Fibroblast of lung (primary cell): ENCODE data around the gene GRID2IP. TPM values are rescaled to one million over a fixed set of nuclear protein-coding genes. Genes with fewer than 3 reads are reported as not detected.
"Not testable (repeated sequence)": the region's sequence is repeated elsewhere in the genome, so short reads cannot be mapped to it uniquely, and the experiment has no call there.

Experiments used
- DNase-seq, 2 donors: peaks; one replicate each; pipeline versions ENCODE4 v3.0.0 to v3.0.0-alpha.2; 2010; ENCODE audit warnings: low read depth in 2 of 2
- H2AFZ ChIP-seq: 2 replicates; pipeline ENCODE4 v1.5.1; 2012; ENCODE audit warnings: low read length, control low read depth, inconsistent platforms
- H3K27ac ChIP-seq: 2 replicates; pipeline ENCODE4 v1.5.1; 2011; ENCODE audit warnings: low read length, control low read depth; ENCODE audit not compliant: insufficient read depth
- H3K27me3 ChIP-seq: 2 replicates; pipeline ENCODE4 v1.5.1; 2011; ENCODE audit warnings: mild to moderate bottlenecking, low read length; ENCODE audit not compliant: control insufficient read depth, insufficient read depth
- H3K36me3 ChIP-seq: 2 replicates; pipeline ENCODE4 v1.5.1; 2011; ENCODE audit warnings: low read length; ENCODE audit not compliant: control insufficient read depth, insufficient read depth
- H3K4me1 ChIP-seq: 2 replicates; pipeline ENCODE4 v1.5.1; 2011; ENCODE audit warnings: low read length; ENCODE audit not compliant: control insufficient read depth, insufficient read depth; ENCODE audit errors: extremely low read depth
- H3K4me2 ChIP-seq: 2 replicates; pipeline ENCODE4 v1.5.1; 2011; ENCODE audit warnings: low read length, control low read depth; ENCODE audit not compliant: insufficient read depth; ENCODE audit errors: extremely low read depth
- H3K4me3 ChIP-seq, 4 experiments: fragments of 200-600 bp in 1 of 4; sonication (generic) in 1 of 4; replicated peaks in 1 of 4; 2 replicates each; pipeline ENCODE4 v1.5.1; 2011 to 2016; ENCODE audit warnings: low read length in 4 of 4, low read depth in 3 of 4, mild to moderate bottlenecking in 3 of 4, control low read depth in 2 of 4, inconsistent platforms in 1 of 4, mixed read lengths in 1 of 4; ENCODE audit not compliant: insufficient read depth in 1 of 4; ENCODE audit errors: control extremely low read depth in 1 of 4
- H3K79me2 ChIP-seq: 2 replicates; pipeline ENCODE4 v1.5.1; 2012; ENCODE audit warnings: mild to moderate bottlenecking, low read length, inconsistent platforms; ENCODE audit not compliant: control insufficient read depth, insufficient read depth
- H3K9ac ChIP-seq: 2 replicates; pipeline ENCODE4 v1.5.1; 2011; ENCODE audit warnings: mild to moderate bottlenecking, low read length, control low read depth; ENCODE audit not compliant: insufficient read depth
- H3K9me3 ChIP-seq: 2 replicates; pipeline ENCODE4 v1.5.1; 2012; ENCODE audit warnings: low read depth, low read length; ENCODE audit not compliant: control insufficient read depth, insufficient read depth
- H4K20me1 ChIP-seq: 2 replicates; pipeline ENCODE4 v1.5.1; 2011; ENCODE audit warnings: low read length; ENCODE audit not compliant: control insufficient read depth, insufficient read depth; ENCODE audit errors: extremely low read depth
- EZH2 ChIP-seq: IDR thresholded peaks from 2 replicates; pipeline ENCODE4 v1.5.1; 2012; ENCODE audit warnings: low read length, control low read depth, mild to moderate bottlenecking; ENCODE audit errors: missing control alignments
- polyA plus RNA-seq, 2 donors: library from polyadenylated mRNA; depleted of rRNA in 1 of 2; stranded (reverse) in 1 of 2; unstranded in 1 of 2; fragments of >200 nt; gene quantifications; 2 replicates each; pipeline ENCODE4 v1.2.1, GENCODE V29; 2011 to 2012; ENCODE audit warnings: missing spikeins in 1 of 2
- total RNA-seq: library from RNA; depleted of rRNA; stranded (reverse); fragments of >200 nt; gene quantifications from 2 replicates; pipeline ENCODE4 v1.2.1, GENCODE V29; 2014
- TF ChIP-seq, protein P1 (sequence below), 2 donors: IDR thresholded peaks in 1 of 2; conservative IDR thresholded peaks in 1 of 2; 1 replicate in 1 of 2; 2 replicates in 1 of 2; pipeline ENCODE4 v1.5.1; 2011 to 2012; ENCODE audit warnings: low read length in 2 of 2, control low read depth in 1 of 2, inconsistent platforms in 1 of 2, low read depth in 1 of 2, mild to moderate bottlenecking in 1 of 2

Gene GRID2IP
- total and polyA plus RNA-seq, 2 donors (not counting 1 experiment from before 2014, with no cell fraction given), result not detected

DNA sequence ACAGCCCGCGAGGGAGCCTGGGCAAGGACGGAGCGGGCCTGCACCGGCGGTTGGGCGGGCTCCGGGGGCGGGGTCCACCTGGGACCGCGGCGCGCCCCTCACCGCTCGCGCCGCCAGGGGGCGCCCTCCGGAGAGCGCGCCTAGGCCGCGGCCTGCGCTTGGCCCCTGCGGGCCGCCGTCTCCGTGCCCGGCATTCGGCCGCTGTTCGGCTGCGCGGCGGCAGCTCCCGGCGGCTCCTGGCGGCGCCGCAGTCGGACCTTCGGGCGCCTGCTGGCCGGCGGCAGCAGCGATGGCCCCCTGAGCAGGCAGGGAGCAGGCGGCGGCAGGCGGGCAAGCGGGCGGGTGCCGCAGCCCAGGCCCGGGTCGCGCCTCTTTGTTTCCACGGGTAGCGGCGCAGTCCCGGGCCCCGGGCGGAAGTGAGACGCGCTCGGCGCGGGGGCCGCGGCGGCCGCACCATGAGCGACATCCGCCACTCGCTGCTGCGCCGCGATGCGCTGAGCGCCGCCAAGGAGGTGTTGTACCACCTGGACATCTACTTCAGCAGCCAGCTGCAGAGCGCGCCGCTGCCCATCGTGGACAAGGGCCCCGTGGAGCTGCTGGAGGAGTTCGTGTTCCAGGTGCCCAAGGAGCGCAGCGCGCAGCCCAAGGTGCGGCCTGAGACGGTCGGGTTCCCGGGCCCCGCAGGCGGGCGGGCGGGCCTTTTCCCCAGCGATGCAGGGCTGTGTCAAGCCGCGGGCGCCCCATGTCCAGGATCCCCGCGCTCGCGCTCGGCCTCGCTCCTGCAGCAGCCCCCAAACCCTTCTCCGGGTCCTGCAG is 38.8 kb upstream of the GRID2IP start, which contains the start of gene INTS15:
INTS15 (plus strand) TSS at position 193 of the 816 bp plus-strand sequence; CDS start at position 456, 263 bp downstream.
- Histone ChIP-seq H3K27ac (peak within 1 kb of the TSS; percentile 61), H2AFZ (peak within 1 kb of the TSS; percentile 97), H3K9me3 (no peaks in the 10 kb centered on the region), H3K36me3 (peaks cover 6% of the 10 kb centered on the region), H3K79me2 (peaks cover 10% of the 10 kb centered on the region), H3K4me1 (no peaks in the 10 kb centered on the region), H4K20me1 (no peaks in the 10 kb centered on the region), H3K4me2 (peak within 1 kb of the TSS; percentile 72), H3K4me3 (peak within 1 kb of the TSS; percentile 73 to 93 (median 88)), H3K9ac (peak within 1 kb of the TSS; percentile 77), H3K27me3 (no peaks in the 10 kb centered on the region)
- peak; percentile 77 to 82 for DNase-seq
- TF ChIP-seq, protein P1, sequence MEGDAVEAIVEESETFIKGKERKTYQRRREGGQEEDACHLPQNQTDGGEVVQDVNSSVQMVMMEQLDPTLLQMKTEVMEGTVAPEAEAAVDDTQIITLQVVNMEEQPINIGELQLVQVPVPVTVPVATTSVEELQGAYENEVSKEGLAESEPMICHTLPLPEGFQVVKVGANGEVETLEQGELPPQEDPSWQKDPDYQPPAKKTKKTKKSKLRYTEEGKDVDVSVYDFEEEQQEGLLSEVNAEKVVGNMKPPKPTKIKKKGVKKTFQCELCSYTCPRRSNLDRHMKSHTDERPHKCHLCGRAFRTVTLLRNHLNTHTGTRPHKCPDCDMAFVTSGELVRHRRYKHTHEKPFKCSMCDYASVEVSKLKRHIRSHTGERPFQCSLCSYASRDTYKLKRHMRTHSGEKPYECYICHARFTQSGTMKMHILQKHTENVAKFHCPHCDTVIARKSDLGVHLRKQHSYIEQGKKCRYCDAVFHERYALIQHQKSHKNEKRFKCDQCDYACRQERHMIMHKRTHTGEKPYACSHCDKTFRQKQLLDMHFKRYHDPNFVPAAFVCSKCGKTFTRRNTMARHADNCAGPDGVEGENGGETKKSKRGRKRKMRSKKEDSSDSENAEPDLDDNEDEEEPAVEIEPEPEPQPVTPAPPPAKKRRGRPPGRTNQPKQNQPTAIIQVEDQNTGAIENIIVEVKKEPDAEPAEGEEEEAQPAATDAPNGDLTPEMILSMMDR (conservative IDR thresholded peaks at IDR 0.05 in 1 of 2, IDR thresholded peaks at IDR 0.05 in 1 of 2; ENCODE audit: low read depth in 1 of 2, low read length in 2 of 2), result peak; percentile 29 to 39
- TF ChIP-seq EZH2, result no peak

DNA sequence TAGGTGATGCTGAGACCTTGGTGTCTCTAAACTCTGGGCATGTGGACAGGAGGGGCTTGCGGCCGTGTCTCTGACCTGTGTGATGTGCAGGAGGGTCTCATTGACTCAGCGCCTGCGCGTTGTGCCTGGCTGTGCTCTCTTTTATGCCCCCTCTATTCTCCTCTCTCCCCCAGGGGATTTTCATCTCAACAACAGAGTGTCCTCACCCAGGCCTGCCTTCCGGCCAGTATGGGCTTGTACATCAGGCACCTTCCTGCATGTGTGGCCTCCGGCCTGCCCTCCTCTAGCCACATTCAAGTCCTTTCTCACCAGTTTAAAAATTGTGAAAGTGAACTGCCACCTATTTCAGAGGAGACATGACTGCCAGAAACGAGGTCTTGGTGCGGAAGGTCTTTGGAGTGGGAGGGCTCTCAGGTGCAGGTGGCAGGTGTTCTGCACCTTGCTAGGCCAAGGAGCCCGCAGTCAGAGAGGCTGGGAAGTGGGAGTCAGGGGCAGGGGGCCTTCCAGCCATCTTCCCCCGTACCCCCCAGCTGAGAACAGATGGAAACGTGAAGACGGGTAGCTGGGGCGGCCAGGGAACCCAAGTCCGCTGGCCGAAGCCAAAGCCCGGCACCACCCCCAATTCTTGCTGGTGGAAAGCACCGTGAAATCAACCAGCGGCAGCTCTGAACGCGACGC is 38.0 kb upstream of the GRID2IP start:
- Histone ChIP-seq H3K4me1 (no peaks in the 10 kb centered on the region), H3K79me2 (peaks cover 10% of the 10 kb centered on the region), H3K9ac (no peak overlapping the region), H3K27me3 (no peaks in the 10 kb centered on the region), H3K4me2 (peak overlapping the region; percentile 69), H3K4me3 (peak overlapping the region in 1 of 4 experiments; percentile 44), H4K20me1 (no peaks in the 10 kb centered on the region), H3K27ac (no peak overlapping the region), H3K36me3 (peaks cover 6% of the 10 kb centered on the region), H2AFZ (no peak overlapping the region), H3K9me3 (no peaks in the 10 kb centered on the region)
- DNase-seq, result no peak
- TF ChIP-seq EZH2, result no peak

DNA sequence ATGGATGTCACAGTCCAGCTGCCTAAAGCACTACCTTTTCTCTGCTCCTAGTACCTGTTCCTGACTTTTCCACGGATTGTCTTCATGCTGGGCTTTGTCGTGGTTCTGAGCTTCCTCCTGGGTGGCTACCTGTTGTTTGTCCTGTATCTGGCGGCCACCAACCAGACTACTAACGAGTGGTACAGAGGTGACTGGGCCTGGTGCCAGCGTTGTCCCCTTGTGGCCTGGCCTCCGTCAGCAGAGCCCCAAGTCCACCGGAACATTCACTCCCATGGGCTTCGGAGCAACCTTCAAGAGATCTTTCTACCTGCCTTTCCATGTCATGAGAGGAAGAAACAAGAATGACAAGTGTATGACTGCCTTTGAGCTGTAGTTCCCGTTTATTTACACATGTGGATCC is 37.3 kb upstream of the GRID2IP start:
- no peaks in the 10 kb centered on the region for H3K9me3 ChIP-seq
- TF ChIP-seq, protein P1 (conservative IDR thresholded peaks at IDR 0.05 in 1 of 2, IDR thresholded peaks at IDR 0.05 in 1 of 2; ENCODE audit: low read depth in 1 of 2, low read length in 2 of 2), result no peak
- TF ChIP-seq EZH2, result no peak
- peaks cover 6% of the 10 kb centered on the region for H3K36me3 ChIP-seq
- H3K4me1 ChIP-seq, result no peaks in the 10 kb centered on the region
- H3K27ac ChIP-seq, result no peak overlapping the region
- no peak overlapping the region for H3K4me2 ChIP-seq
- H3K79me2 ChIP-seq, result peaks cover 10% of the 10 kb centered on the region
- no peaks in the 10 kb centered on the region for H3K27me3 ChIP-seq
- no peak overlapping the region for H3K4me3 ChIP-seq
- DNase-seq, result no peak
- H3K9ac ChIP-seq, result no peak overlapping the region
- H4K20me1 ChIP-seq, result no peaks in the 10 kb centered on the region
- no peak overlapping the region for H2AFZ ChIP-seq

DNA sequence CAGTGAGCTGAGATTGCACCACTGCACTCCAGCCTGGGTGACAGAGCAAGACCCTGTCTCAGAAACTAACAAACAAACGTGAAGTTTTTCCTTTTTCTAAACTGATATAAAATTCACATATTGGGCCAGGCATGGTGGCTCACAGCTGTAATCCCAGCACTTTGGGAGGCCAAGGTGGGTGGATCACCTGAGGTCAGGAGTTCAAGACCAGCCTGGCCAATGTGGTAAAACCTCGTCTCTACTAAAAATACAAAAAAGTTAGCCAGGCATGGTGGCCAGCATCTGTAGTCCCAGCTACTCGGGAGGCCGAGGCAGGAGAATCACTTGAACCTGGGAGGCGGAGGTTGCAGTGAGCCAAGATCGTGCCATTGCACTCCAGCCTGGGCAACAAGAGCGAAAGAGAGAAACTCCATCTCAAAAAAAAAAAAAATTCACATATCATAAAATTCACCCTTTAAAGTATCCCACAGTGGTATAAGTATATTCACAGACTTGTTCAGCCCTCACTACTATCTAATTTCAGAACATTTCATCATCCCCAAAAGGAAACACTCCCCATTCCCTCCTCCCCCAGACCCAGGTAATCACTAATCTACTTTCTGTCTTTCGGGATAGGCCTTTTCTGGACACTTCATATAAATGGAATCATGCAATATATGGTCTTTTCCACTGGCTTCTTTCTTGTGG is 34.6 kb upstream of the GRID2IP start:
- not testable (repeated sequence) for H3K9ac ChIP-seq, H2AFZ ChIP-seq, H3K4me3 ChIP-seq, H3K27ac ChIP-seq, H3K4me1 ChIP-seq, H4K20me1 ChIP-seq, H3K27me3 ChIP-seq, DNase-seq, H3K4me2 ChIP-seq, H3K79me2 ChIP-seq, H3K9me3 ChIP-seq
- peaks cover 14% of the 10 kb centered on the region for H3K36me3 ChIP-seq
